Uterus (tissue), 2 donors: ENCODE data around the gene CHST15.

Source experiments
- POLR2A ChIP-seq, 2 donors: fragments of 450-650 bp; IDR thresholded peaks; one replicate each; pipeline ENCODE4 v1.6.1; 2016; ENCODE audit warnings: antibody characterized with exemption in 2 of 2, mild to moderate bottlenecking in 1 of 2, moderate library complexity in 1 of 2
- TF ChIP-seq, protein P1 (sequence below), 4 experiments: fragments of 200-600 bp in 2 of 4; fragments of 450-650 bp in 2 of 4; sonication (generic) in 2 of 4; IDR thresholded peaks; one replicate each; pipeline ENCODE4 v1.5.1; 2016 to 2019; ENCODE audit warnings: antibody characterized with exemption in 4 of 4, mild to moderate bottlenecking in 2 of 4, moderate library complexity in 1 of 4

DNA sequence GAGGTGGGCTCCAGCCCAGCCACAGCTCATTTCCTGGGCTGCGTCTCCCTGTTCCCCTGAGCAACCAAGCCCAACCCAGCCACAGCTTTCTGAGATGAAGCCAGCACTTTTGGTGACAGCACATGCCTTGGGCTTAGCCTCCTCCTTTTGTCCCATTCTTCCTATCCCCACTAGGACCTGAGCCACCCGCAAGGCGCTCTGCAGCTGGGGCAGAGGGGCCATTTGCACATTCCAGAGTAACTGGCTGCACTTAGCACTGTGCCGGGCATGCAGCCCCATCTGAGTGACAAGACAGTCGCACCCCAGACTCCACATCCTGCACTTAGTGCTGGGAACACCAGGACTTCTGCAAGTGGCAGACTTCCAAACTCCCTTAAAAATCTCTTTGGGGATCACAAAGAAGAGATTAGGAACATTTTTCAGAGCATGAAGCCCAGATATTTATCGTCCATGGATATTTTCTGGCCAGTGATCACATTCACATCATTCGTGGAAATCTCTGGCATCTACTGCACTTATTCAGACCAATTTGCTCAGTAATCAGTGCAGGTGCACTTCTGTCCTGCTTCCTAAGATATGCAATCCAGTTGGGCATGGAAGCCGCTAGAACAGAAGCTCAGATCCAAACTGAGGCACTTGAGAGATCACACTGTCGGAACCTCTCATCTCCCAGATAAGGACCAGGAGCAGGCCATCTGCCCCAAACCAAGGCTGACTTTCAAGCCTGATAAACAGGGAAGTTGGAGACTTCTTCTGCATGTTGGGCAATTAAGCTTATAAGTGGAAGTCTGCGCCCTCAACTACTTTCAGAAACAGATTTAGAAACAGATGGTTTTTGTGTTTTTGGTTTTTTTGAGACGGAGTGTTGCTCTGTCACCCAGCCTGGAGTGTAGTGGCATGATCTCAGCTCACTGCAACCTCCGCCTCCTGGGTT lies 26.4 kb downstream of the CHST15 start:
- TF ChIP-seq, protein P1, sequence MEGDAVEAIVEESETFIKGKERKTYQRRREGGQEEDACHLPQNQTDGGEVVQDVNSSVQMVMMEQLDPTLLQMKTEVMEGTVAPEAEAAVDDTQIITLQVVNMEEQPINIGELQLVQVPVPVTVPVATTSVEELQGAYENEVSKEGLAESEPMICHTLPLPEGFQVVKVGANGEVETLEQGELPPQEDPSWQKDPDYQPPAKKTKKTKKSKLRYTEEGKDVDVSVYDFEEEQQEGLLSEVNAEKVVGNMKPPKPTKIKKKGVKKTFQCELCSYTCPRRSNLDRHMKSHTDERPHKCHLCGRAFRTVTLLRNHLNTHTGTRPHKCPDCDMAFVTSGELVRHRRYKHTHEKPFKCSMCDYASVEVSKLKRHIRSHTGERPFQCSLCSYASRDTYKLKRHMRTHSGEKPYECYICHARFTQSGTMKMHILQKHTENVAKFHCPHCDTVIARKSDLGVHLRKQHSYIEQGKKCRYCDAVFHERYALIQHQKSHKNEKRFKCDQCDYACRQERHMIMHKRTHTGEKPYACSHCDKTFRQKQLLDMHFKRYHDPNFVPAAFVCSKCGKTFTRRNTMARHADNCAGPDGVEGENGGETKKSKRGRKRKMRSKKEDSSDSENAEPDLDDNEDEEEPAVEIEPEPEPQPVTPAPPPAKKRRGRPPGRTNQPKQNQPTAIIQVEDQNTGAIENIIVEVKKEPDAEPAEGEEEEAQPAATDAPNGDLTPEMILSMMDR (IDR thresholded peaks at IDR 0.05), result no peak
- no peak for TF ChIP-seq POLR2A (IDR thresholded peaks at IDR 0.05)
